Activated CD4-positive, CD25-positive, alpha-beta regulatory T cell treated with anti-CD3 and anti-CD28 coated beads, Interleukin-2, amount 50 U/mL, for 16 hours (primary cell): ENCODE results near the gene HIVEP3.

Experiments
- DNase-seq: peaks from one replicate; pipeline ENCODE4 v3.0.0-alpha.2; 2020; ENCODE audit warnings: low read depth, low spot score

HIVEP3 gene

DNA sequence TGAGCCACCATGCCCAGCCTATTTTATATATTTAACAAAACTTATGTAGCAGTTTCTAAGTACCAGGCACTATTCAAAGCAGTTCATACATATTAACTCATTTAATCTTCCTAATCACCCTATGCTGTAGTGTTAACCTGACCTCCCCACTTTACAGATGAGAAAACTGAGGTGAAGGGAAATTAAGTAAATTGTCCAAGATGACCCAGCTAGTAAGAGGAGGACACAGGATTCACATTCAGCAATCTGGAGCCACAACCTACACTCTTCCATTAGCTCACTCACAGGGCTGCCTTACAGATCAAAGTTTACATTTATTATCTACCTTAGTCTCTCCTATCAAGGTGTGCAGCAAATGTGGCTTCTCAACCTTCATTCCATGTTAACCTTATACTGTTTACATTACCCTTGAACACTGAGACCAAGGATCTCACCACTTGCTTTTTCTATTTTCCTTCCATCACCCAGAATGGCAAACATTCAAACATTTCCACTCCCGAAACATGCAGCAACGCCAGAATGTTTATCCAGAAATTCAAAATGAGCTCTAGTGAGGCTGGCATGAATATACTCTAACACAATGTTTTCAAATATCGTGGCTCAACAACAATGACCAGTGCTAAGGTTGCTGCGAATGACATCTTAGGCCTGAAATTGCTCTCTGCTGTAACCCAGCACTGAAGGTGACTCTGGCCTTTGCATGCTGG is 24.5 kb downstream of the HIVEP3 start:
- DNase-seq, result no peak

DNA sequence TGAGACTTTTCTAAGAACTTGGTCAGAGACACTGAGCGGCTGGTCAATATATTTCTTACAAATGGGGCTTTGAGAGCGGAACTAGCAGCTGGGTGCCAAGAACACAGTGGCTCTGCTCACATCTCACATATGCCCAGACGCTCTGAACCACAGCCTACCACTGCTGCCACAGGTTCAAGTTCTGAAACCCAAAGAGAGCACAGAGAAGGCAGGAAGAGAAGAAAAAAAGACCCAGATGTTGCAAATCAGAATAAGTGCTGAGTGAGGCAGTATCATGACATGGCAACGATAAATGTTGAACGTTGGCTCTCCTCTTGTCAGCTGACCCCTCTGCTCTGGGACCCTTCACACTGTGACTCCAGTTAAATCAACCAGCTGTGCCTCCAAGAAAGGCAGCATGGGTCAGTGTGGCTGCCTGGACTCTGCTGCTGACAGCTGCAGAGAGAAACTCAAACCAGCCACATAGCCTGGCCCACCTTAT is 26.4 kb downstream of the HIVEP3 start:
- no peak for DNase-seq

- DNase-seq, result peak; percentile 17
Observed at GRCh38 chr1:41891199-41891896, 27.4 kb downstream of the HIVEP3 start.

- DNase-seq, result no peak
Observed at GRCh38 chr1:41890825-41891198, 27.9 kb downstream of the HIVEP3 start.

GRCh38 chr1:41889506-41890414 is 29.0 kb downstream of the HIVEP3 start:
- no peak for DNase-seq

GRCh38 chr1:41888756-41889155 is 30.0 kb downstream of the HIVEP3 start:
- DNase-seq, result no peak

DNA sequence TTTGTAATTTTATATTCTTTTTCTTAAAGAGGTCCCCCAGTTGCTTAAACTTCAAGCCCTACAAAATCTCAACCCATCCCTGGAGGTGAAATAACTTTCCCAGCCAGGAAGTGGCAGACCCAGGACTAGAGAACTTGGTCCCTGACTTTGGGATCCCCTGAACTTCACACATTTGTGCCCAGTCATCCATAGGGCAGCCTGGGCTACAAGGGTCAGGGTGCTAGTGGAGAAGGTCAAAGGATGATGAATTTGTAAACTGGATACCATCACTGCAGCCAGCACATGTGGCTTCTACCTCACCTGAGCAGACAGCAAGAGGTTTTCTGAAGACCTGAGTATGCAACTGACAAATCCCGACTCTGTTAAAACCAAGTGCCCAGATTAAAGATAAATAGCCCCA is 31.4 kb downstream of the HIVEP3 start:
- no peak for DNase-seq

DNA sequence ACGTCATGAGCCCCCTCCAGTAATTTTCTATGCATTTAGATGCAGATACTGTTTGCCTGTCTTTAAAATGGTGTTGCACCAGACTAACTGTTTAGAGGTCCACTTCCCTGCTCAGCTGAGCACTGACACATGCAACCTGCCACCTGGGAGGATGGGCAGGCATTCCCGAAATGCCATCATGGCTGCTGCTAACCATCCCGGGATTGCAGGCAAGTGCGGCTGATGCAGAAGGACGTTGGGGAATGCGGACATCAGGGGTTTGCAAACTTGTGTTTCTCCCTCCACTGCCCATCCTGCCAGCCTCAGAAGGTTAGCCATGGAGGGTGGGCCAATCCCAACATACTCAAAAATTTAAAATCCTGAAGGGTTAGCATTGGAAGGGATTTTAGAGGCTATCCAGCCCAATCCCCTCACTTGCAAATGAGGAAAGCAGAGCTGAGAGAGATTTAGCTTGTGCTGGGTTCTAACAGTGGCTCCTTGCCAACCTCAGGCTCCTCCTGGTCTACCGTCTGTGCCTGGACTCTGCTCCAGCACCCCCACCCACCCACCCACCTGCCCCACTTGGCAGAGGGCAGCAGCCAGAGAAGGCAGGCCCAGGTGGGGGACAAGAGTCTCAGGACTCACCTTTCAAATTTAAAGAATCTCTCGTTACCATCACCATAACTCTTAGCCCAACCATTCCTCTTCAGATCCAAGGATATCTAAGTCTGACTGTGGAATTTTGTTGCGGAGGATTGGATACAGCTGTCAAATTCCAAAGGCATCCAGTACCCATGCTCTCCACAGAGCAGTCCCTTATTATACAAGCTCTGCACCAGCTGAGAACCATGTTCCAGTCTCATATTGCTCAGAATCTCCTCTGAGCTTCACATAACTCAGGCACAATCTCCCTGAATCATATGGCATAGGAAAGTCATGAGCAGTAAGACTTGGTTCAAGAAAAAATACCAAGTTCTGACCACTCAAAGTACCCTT is 34.2 kb downstream of the HIVEP3 start:
- DNase-seq, result no peak

DNA sequence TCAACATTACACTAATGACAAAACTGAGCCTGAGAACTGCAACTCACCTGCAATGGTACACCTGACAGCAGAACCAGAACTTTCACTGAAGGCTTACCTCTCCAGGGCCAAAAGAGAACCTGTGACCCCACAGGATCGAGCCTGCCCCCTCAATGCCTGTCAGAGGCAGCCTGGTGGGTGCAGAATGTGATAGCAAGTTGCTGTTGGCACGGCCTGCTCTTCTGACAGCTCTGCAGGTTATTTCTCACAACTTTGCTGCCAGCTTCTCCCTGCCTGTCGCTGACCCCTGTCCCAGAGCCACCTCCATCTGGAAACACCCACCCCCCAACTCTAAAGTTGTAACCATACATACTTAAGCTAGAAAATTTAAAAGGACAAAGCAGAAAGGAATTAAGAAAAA is 35.2 kb downstream of the HIVEP3 start:
- DNase-seq, result no peak

- no peak for DNase-seq
Observed at GRCh38 chr1:41882486-41882885, 36.2 kb downstream of the HIVEP3 start.

DNA sequence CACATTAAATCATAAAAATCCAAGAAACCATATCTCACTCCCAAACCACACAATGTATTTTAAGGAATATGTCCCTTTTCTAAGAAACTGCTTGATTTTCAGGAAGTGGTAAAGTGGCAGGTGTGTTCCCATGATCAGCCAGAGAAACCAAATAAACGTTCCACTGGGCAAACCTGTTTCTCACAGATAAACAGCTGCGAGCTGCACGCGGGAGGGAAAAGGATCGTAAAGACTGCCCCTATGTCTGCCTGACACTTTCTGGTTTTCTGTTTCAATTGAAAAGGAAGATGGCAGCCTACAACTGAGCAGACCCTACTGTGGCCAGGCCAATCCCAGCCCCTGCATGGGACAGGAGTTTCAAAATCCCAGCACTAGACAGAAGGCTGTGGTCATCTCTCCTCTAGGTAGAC is 36.6 kb downstream of the HIVEP3 start:
- no peak for DNase-seq

DNA sequence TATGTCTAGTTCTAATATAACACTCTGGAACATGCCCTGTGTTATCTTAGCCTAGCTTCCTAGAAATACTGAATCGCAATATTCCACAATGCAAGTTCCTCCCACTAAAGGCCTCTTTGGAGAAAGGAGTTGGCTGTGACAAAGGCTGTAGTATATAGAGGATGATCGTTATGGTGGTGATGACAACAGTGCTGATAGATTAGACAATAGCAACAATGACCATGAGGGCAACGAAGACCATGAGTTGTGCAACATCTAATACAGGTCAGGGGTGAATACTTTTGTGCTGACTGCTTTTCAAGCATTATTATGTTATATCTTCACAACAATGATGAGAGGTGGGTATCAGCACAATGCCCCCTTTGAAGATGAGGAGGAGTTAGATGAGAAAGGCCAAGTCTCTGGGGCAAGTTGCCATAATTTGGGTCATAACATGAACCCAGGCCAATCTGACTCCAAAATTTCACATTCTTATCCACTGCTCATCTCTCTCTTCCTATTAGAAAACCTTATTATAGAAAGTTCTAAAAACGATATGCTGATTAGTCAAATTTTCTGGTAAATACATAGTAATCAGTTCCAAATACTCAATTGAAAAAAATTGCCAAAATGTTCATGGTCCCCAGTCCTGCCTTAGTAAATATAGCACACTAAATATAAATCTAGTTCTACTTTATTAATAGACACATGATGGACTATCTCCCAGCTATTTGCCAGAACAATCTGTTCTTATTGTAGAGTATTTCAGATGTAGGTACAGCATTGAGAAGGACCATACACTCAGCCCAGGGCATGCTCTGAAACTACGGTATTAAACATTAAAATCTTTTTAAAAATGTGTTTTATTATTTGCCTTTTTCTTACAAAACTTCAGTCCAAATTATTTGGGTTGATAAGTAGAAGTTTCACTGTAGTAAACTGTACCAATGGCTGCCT is 37.5 kb downstream of the HIVEP3 start:
- DNase-seq, result no peak

GRCh38 chr1:41880261-41880660 is 38.5 kb downstream of the HIVEP3 start:
- no peak for DNase-seq

GRCh38 chr1:41879617-41880016 is 39.1 kb downstream of the HIVEP3 start:
- DNase-seq, result no peak

DNA sequence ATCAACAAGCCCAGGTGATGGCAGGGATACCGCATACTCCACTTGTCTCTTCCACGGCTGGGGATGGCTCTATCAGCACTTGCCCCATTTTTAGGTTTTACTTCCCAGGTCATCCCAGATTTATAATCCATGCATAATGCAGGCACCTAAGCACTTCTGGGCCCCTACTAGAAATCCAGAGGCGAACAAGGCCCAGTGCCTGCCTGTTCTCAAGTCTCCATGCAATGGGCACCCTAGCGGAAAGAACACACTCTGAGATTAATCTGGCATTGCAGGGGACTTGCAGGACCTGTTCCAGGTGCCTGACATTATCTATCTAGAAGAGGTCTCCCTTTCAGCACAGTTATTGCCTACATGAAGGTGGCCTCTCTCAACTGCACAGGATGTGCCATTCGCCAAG is 39.8 kb downstream of the HIVEP3 start:
- no peak for DNase-seq

DNA sequence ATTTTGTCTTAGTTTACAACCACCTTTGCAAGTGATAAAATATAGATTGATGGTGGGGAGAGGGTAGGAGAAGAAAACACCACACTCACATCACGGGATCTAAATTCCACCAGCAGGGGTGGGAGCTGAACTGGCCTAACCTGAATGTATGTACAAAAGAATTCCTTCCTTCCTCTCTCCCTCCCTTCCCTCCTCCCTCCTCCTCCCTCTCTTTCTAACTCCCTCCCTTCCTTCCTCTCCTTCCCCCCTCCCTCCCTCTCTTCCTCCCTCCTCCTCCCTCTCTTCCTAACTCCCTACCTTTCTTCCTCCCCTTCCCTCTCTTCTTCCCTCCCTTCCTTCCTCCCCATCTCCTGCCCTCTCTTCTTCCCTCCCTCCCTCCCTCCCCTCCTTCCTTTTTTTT is 40.2 kb downstream of the HIVEP3 start:
- DNase-seq, result no peak

DNA sequence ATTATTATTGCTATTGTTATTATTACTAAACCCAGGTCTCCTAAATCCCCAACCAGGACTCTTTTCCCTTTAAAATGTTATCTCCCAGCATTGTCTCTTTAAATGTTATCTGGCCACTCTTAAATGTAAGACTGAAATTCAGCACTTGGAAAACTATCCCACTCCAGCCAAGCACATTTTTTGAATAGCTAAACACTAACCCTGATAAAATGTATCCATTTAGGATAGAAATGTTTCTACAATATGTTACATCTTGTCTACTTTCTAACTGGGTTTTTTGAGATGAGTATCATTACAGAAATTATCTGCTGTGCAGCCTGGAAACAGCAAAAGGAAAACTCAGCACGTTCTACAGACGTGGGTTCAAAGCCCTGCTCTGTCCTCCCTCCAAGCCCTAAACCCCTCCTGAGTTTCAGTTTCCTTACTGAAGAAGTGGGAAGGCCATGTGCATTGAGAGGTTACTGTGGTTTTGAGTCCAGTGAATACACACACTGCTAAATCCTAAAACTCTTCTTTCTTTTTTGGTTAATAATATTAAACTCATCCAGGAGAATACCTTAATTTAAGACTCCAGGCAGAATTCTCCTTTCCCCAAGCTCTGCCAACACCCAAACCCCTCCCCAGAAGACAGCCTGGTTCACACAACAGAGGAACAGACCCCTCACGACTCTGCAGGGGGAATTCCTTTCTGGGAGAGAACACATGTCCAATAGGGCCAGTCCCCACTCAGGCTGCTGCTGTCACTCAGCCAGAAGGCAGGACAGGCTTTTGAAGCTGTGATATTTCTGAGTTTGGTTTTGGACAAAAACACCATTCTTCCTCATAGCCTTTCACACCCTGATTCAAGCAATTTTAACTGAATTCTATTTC is 41.9 kb downstream of the HIVEP3 start:
- DNase-seq, result no peak

- DNase-seq, result no peak
Observed at GRCh38 chr1:41875487-41875886, 43.2 kb downstream of the HIVEP3 start.

DNA sequence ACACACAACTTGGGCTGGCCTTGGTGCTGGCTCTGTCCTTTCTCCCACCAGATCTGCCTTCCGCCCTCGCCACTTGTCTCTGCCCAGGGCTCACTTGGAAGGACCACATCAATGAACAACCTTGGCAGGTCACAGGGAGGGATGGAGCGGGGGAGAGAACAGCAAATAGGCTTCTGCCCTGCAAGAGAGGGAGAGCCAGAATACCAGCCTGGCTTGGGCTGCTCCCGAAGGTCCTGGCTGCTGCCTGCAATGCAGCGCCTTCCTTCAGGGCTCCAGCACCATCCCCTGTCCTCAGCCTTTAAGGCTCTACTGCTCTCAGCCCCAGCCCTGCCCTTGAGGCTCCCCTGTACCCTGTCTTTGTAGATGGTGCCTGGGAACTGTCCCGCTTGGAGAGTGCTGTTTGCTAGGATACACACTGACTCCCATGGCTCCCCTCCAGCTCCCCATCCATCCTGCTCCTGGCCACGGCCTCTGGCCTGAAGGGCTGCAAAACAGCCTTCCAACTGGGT is 43.8 kb downstream of the HIVEP3 start:
- DNase-seq, result no peak
